Measurements from ENCODE around the gene MOCS2. TPM values are rescaled to one million over a fixed set of nuclear protein-coding genes. Genes with fewer than 3 reads are reported as not detected.

Gene MOCS2
- total RNA-seq, 1 experiment from 2014 or later = 14.4 TPM

- TF ChIP-seq SOX15 (CRISPR knock-in tag; IDR thresholded peaks at IDR 0.05) = no peak
- no peak for TF ChIP-seq ZNF671 (CRISPR knock-in tag; IDR thresholded peaks at IDR 0.05)
- no peak for TF ChIP-seq ZNF317 (CRISPR knock-in tag; IDR thresholded peaks at IDR 0.05; ENCODE audit: borderline replicate concordance, low read depth)
- TF ChIP-seq KAT7 (CRISPR knock-in tag; IDR thresholded peaks at IDR 0.05; ENCODE audit: borderline replicate concordance) = no peak
- TF ChIP-seq HMGXB4 (CRISPR knock-in tag; IDR thresholded peaks at IDR 0.05) = no peak
Measured at GRCh38 chr5:53055365-53055764, 54.2 kb downstream of the MOCS2 start (continued).

GRCh38 chr5:53053364-53053763, 56.2 kb downstream of the MOCS2 start:
- no peak for TF ChIP-seq NR3C1 (CRISPR knock-in tag; conservative IDR thresholded peaks at IDR 0.05; ENCODE audit: low read depth)
- TF ChIP-seq MAX (CRISPR knock-in tag; IDR thresholded peaks at IDR 0.05) = no peak
- no peak for TF ChIP-seq ZNF317 (CRISPR knock-in tag; IDR thresholded peaks at IDR 0.05; ENCODE audit: borderline replicate concordance, low read depth)
- no peaks in the 10 kb centered on the region for H3K9me3 Mint-ChIP-seq
- DNase-seq (ENCODE audit: low spot score) (no peak), ATAC-seq (no peak)
- H3K4me3 Mint-ChIP-seq = no peak overlapping the region
- POLR2A ChIA-PET = interaction anchor here (0.6 kb wide), 1 partner anchor 20 kb away, joined by 3 read pairs; no protein-coding TSS in a partner anchor
- H3K36me3 Mint-ChIP-seq = no peaks in the 10 kb centered on the region
- no peak overlapping the region for H3K27ac Mint-ChIP-seq
- CTCF ChIA-PET = interaction anchor here (2.1 kb wide), 1 partner anchor 18 kb away, joined by 11 read pairs; no protein-coding TSS in a partner anchor
- no peaks in the 10 kb centered on the region for H3K4me1 Mint-ChIP-seq
- H3K27me3 Mint-ChIP-seq (ENCODE audit: low read depth) = no peaks in the 10 kb centered on the region

GRCh38 chr5:53052499-53052898, 57.1 kb downstream of the MOCS2 start:
- ATAC-seq (no peak), DNase-seq (ENCODE audit: low spot score) (no peak)
- TF ChIP-seq ZNF263 (CRISPR knock-in tag; IDR thresholded peaks at IDR 0.05; ENCODE audit: low read depth) = no peak
- TF ChIP-seq PRDM15 (CRISPR knock-in tag; IDR thresholded peaks at IDR 0.05) = no peak
- TF ChIP-seq GTF2I (CRISPR knock-in tag; conservative IDR thresholded peaks at IDR 0.05) = no peak
- no peak for TF ChIP-seq ZNF416 (CRISPR knock-in tag; IDR thresholded peaks at IDR 0.05)
- TF ChIP-seq ZNF232 (CRISPR knock-in tag; IDR thresholded peaks at IDR 0.05) = no peak
- no peak for TF ChIP-seq E2F1 (CRISPR knock-in tag; IDR thresholded peaks at IDR 0.05)
- no peak for TF ChIP-seq ZNF425 (CRISPR knock-in tag; conservative IDR thresholded peaks at IDR 0.05)
- TF ChIP-seq ERG (CRISPR knock-in tag; IDR thresholded peaks at IDR 0.05) = no peak
- no peak for TF ChIP-seq GRHL2 (CRISPR knock-in tag; IDR thresholded peaks at IDR 0.05; ENCODE audit: insufficient replicate concordance, severe bottlenecking)
- TF ChIP-seq ZNF317 (CRISPR knock-in tag; IDR thresholded peaks at IDR 0.05; ENCODE audit: borderline replicate concordance, low read depth) = no peak
- TF ChIP-seq NR3C1 (CRISPR knock-in tag; conservative IDR thresholded peaks at IDR 0.05; ENCODE audit: low read depth) = no peak
- TF ChIP-seq HMGXB4 (CRISPR knock-in tag; IDR thresholded peaks at IDR 0.05) = no peak
- no peak for TF ChIP-seq MLX (CRISPR knock-in tag; IDR thresholded peaks at IDR 0.05)
- Mint-ChIP-seq H3K27me3 (ENCODE audit: low read depth) (no peaks in the 10 kb centered on the region), H3K4me3 (no peak overlapping the region), H3K9me3 (no peaks in the 10 kb centered on the region), H3K36me3 (no peaks in the 10 kb centered on the region), H3K4me1 (no peaks in the 10 kb centered on the region), H3K27ac (no peak overlapping the region)
- CTCF ChIA-PET = interaction anchor here (2.1 kb wide), 1 partner anchor 17 kb away, joined by 11 read pairs; no protein-coding TSS in a partner anchor
- POLR2A ChIA-PET = no interaction called here

Data from WTC11 (cell line).